HepG2 (cell line): ENCODE results near the gene DPH3. TPM values are rescaled to one million over a fixed set of nuclear protein-coding genes. Genes with fewer than 3 reads are reported as not detected.

Experiments used
- KDM5B ChIP-seq: sonication (generic); formaldehyde crosslinking; IDR thresholded peaks from 2 replicates; pipeline ENCODE4 v1.4.0; 2020; ENCODE audit warnings: missing genetic modification reagents, mild to moderate bottlenecking, borderline replicate concordance
- YY1 ChIP-seq: IDR thresholded peaks from 2 replicates; pipeline ENCODE4 v1.6.1; 2011; ENCODE audit warnings: low read length, low read depth, moderate library complexity, mild to moderate bottlenecking; ENCODE audit not compliant: insufficient read depth, insufficient replicate concordance
- ZC3H13 ChIP-seq: sonication (generic); formaldehyde crosslinking; IDR thresholded peaks from 2 replicates; pipeline ENCODE4 v1.8.1; 2023; ENCODE audit warnings: mild to moderate bottlenecking, missing genetic modification reagents, moderate library complexity
- ZNF484 ChIP-seq: sonication (generic); formaldehyde crosslinking; IDR thresholded peaks from 2 replicates; pipeline ENCODE4 v1.5.1; 2020; ENCODE audit warnings: mild to moderate bottlenecking, low read depth, missing genetic modification reagents, borderline replicate concordance
- polyA plus RNA-seq, 8 experiments: library from polyadenylated mRNA; depleted of rRNA in 3 of 8; stranded (reverse) in 7 of 8; unstranded in 1 of 8; fragments of >200 nt; fragmentation: Illumina TruSeq in 4 of 8; extraction: Trizol in 4 of 8; gene quantifications; 2 replicates each; pipeline versions ENCODE4 v1.2.1 to v1.2.3, GENCODE V29; 2011 to 2016; ENCODE audit warnings: low read depth in 4 of 8, missing spikeins in 1 of 8, mixed read lengths in 1 of 8; ENCODE audit not compliant: insufficient read depth in 1 of 8
- total RNA-seq, 5 experiments: library from RNA; depleted of rRNA; stranded (reverse); fragments of >200 nt; fragmentation: Illumina TruSeq; extraction: Trizol; gene quantifications; 2 replicates each; pipeline ENCODE4 v1.2.3, GENCODE V29; 2016; ENCODE audit warnings: low read depth in 1 of 5
- TF ChIP-seq, protein P1 (sequence below): sonication (generic); formaldehyde crosslinking; IDR thresholded peaks from one replicate; pipeline ENCODE4 v1.5.1; 2020; ENCODE audit warnings: mild to moderate bottlenecking, missing genetic modification reagents; ENCODE audit errors: not compliant biosample characterization
- TF ChIP-seq, protein P2 (sequence below): sonication (generic); formaldehyde crosslinking; conservative IDR thresholded peaks from 2 replicates; pipeline ENCODE4 v1.8.0; 2022; ENCODE audit warnings: missing genetic modification reagents
- TF ChIP-seq, protein P3 (sequence below): sonication (generic); formaldehyde crosslinking; IDR thresholded peaks from 2 replicates; pipeline ENCODE4 v1.8.0; 2022; ENCODE audit warnings: missing genetic modification reagents, mild to moderate bottlenecking, moderate library complexity, borderline replicate concordance
- TF ChIP-seq, protein P4 (sequence below): IDR thresholded peaks from 2 replicates; pipeline ENCODE4 v1.6.1; 2018; ENCODE audit warnings: missing genetic modification reagents
- TF ChIP-seq, protein P5 (sequence below): sonication (generic); formaldehyde crosslinking; conservative IDR thresholded peaks from 2 replicates; pipeline ENCODE4 v1.8.0; 2022; ENCODE audit warnings: mild to moderate bottlenecking, moderate library complexity, missing genetic modification reagents

Gene DPH3
- total and polyA plus RNA-seq, 2 of the 13 experiments (the other 11 are each of a cell fraction or from before 2014, with no cell fraction given): 18.3 to 21.6 TPM

DNA sequence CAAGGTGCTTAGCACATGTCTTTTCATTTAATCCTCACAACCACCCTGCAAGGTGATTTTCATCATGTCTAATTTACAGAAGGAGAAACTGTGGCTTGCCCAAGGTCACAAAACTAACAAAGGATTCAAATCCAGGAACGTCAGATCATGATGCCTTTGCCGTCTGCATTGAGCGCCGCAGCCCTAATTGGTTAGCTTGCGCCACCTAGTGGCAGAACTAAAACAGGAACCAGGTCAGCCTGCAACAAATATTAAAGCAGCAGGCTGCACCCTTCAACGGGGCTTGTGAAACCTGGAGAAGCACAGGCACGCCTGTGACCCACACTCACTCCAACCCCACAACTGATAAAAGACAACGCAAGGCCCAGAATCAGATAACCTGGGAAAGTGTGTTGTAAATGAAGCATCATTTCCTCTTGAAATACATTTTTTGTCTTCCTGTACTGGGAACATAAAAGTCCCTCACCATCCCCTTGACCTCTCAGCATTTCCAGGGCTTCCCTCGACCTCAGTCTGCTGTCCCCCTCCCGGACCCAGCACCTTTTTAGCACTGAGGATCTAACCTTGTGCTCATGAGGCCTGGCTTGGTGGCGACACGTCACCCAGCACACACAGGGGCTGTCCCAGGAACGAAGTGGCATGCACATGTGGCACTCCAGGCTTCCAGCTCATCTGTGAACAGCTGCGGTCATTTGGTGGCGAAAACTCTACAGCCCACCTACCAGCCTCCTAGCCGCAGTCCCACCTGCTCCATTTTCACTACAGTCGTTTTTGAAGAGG, 17.3 kb downstream of the DPH3 start (continued):
- TF ChIP-seq, protein P1, sequence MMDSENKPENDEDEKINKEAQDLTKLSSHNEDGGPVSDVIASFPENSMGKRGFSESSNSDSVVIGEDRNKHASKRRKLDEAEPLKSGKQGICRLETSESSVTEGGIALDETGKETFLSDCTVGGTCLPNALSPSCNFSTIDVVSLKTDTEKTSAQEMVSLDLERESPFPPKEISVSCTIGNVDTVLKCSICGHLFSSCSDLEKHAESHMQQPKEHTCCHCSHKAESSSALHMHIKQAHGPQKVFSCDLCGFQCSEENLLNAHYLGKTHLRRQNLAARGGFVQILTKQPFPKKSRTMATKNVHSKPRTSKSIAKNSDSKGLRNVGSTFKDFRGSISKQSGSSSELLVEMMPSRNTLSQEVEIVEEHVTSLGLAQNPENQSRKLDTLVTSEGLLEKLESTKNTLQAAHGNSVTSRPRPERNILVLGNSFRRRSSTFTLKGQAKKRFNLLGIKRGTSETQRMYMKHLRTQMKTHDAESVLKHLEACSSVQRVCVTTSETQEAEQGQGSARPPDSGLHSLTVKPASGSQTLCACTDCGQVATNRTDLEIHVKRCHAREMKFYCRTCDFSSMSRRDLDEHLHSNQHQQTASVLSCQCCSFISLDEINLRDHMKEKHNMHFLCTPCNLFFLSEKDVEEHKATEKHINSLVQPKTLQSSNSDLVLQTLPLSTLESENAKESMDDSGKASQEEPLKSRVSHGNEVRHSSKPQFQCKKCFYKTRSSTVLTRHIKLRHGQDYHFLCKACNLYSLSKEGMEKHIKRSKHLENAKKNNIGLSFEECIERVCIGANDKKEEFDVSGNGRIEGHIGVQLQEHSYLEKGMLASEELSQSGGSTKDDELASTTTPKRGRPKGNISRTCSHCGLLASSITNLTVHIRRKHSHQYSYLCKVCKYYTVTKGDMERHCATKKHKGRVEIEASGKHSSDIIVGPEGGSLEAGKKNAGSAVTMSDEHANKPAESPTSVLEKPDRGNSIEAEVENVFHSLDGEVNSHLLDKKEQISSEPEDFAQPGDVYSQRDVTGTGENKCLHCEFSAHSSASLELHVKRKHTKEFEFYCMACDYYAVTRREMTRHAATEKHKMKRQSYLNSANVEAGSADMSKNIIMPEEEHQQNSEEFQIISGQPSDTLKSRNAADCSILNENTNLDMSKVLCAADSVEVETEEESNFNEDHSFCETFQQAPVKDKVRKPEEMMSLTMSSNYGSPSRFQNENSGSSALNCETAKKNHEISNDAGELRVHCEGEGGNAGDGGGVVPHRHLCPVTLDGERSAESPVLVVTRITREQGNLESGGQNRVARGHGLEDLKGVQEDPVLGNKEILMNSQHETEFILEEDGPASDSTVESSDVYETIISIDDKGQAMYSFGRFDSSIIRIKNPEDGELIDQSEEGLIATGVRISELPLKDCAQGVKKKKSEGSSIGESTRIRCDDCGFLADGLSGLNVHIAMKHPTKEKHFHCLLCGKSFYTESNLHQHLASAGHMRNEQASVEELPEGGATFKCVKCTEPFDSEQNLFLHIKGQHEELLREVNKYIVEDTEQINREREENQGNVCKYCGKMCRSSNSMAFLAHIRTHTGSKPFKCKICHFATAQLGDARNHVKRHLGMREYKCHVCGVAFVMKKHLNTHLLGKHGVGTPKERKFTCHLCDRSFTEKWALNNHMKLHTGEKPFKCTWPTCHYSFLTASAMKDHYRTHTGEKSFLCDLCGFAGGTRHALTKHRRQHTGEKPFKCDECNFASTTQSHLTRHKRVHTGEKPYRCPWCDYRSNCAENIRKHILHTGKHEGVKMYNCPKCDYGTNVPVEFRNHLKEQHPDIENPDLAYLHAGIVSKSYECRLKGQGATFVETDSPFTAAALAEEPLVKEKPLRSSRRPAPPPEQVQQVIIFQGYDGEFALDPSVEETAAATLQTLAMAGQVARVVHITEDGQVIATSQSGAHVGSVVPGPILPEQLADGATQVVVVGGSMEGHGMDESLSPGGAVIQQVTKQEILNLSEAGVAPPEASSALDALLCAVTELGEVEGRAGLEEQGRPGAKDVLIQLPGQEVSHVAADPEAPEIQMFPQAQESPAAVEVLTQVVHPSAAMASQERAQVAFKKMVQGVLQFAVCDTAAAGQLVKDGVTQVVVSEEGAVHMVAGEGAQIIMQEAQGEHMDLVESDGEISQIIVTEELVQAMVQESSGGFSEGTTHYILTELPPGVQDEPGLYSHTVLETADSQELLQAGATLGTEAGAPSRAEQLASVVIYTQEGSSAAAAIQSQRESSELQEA (CRISPR knock-in tag): no peak
- TF ChIP-seq ZC3H13 (CRISPR knock-in tag) (no peak), YY1 (no peak), ZNF484 (no peak), KDM5B (CRISPR knock-in tag) (no peak)
- TF ChIP-seq, protein P2, sequence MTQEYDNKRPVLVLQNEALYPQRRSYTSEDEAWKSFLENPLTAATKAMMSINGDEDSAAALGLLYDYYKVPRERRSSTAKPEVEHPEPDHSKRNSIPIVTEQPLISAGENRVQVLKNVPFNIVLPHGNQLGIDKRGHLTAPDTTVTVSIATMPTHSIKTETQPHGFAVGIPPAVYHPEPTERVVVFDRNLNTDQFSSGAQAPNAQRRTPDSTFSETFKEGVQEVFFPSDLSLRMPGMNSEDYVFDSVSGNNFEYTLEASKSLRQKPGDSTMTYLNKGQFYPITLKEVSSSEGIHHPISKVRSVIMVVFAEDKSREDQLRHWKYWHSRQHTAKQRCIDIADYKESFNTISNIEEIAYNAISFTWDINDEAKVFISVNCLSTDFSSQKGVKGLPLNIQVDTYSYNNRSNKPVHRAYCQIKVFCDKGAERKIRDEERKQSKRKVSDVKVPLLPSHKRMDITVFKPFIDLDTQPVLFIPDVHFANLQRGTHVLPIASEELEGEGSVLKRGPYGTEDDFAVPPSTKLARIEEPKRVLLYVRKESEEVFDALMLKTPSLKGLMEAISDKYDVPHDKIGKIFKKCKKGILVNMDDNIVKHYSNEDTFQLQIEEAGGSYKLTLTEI (CRISPR knock-in tag): no peak
- TF ChIP-seq, protein P3, sequence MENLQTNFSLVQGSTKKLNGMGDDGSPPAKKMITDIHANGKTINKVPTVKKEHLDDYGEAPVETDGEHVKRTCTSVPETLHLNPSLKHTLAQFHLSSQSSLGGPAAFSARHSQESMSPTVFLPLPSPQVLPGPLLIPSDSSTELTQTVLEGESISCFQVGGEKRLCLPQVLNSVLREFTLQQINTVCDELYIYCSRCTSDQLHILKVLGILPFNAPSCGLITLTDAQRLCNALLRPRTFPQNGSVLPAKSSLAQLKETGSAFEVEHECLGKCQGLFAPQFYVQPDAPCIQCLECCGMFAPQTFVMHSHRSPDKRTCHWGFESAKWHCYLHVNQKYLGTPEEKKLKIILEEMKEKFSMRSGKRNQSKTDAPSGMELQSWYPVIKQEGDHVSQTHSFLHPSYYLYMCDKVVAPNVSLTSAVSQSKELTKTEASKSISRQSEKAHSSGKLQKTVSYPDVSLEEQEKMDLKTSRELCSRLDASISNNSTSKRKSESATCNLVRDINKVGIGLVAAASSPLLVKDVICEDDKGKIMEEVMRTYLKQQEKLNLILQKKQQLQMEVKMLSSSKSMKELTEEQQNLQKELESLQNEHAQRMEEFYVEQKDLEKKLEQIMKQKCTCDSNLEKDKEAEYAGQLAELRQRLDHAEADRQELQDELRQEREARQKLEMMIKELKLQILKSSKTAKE (CRISPR knock-in tag): no peak
- TF ChIP-seq, protein P4, sequence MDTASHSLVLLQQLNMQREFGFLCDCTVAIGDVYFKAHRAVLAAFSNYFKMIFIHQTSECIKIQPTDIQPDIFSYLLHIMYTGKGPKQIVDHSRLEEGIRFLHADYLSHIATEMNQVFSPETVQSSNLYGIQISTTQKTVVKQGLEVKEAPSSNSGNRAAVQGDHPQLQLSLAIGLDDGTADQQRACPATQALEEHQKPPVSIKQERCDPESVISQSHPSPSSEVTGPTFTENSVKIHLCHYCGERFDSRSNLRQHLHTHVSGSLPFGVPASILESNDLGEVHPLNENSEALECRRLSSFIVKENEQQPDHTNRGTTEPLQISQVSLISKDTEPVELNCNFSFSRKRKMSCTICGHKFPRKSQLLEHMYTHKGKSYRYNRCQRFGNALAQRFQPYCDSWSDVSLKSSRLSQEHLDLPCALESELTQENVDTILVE (CRISPR knock-in tag): no peak
- TF ChIP-seq, protein P5, sequence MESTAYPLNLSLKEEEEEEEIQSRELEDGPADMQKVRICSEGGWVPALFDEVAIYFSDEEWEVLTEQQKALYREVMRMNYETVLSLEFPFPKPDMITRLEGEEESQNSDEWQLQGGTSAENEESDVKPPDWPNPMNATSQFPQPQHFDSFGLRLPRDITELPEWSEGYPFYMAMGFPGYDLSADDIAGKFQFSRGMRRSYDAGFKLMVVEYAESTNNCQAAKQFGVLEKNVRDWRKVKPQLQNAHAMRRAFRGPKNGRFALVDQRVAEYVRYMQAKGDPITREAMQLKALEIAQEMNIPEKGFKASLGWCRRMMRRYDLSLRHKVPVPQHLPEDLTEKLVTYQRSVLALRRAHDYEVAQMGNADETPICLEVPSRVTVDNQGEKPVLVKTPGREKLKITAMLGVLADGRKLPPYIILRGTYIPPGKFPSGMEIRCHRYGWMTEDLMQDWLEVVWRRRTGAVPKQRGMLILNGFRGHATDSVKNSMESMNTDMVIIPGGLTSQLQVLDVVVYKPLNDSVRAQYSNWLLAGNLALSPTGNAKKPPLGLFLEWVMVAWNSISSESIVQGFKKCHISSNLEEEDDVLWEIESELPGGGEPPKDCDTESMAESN: no peak
